Left renal pelvis (tissue), 4 donors: ENCODE measurements around the gene SELENOH. TPM values are rescaled to one million over a fixed set of nuclear protein-coding genes. Genes with fewer than 3 reads are reported as not detected.
"Not testable (repeated sequence)": the region's sequence is repeated elsewhere in the genome, so short reads cannot be mapped to it uniquely, and the experiment has no call there.

Experiments
- DNase-seq, 4 donors: peaks; one replicate each; pipeline ENCODE4 v3.0.0-alpha.2; 2013; ENCODE audit warnings: low read depth in 4 of 4, low spot score in 3 of 4
- polyA plus RNA-seq, 4 donors: library from polyadenylated mRNA; unstranded; fragments of 120-200 nt; gene quantifications; one replicate each; pipeline ENCODE4 v1.2.1, GENCODE V29; 2013; ENCODE audit not compliant: insufficient read length in 4 of 4

Gene SELENOH
- 100 to 1,000 TPM in 2 of 4 donors, 10 to 100 TPM in 2; 88.2 to 142 (median 99.1) TPM for polyA plus RNA-seq

GRCh38 chr11:57741132-57742086 lies at the start of gene SELENOH:
Gene SELENOH (plus strand): TSS chr11:57741491. CDS start chr11:57741596, 105 bp downstream.
- peak; percentile 91 to 95 (median 94) for DNase-seq

- no peak for DNase-seq
Observed at GRCh38 chr11:57698843-57699365, 42.4 kb upstream of the SELENOH start.

GRCh38 chr11:57699813-57700212 lies 41.5 kb upstream of the SELENOH start:
- no peak for DNase-seq

GRCh38 chr11:57700425-57700824 lies 40.9 kb upstream of the SELENOH start:
- DNase-seq, result no peak

GRCh38 chr11:57703341-57703740 lies 38.0 kb upstream of the SELENOH start:
- DNase-seq, result no peak

GRCh38 chr11:57704932-57705331 lies 36.4 kb upstream of the SELENOH start:
- no peak for DNase-seq

- DNase-seq, result not testable (repeated sequence)
Observed at GRCh38 chr11:57705432-57705831, 35.9 kb upstream of the SELENOH start.

- DNase-seq, result no peak
Observed at GRCh38 chr11:57709802-57710367, 31.4 kb upstream of the SELENOH start.

- DNase-seq, result peak; percentile 56 to 73 (median 68)
Observed at GRCh38 chr11:57711414-57712255, 29.7 kb upstream of the SELENOH start, which contains the start of gene MED19. Gene MED19 (minus strand): TSS chr11:57712215. CDS start chr11:57712179, 36 bp downstream.

- DNase-seq, result peak; percentile 93 to 98 (median 97)
Observed at GRCh38 chr11:57712256-57713150, 28.8 kb upstream of the SELENOH start, which contains the start of gene TMX2. Gene TMX2 (plus strand): TSS chr11:57712593. CDS start chr11:57712619, 26 bp downstream.

- no peak for DNase-seq
Observed at GRCh38 chr11:57713835-57714234, 27.5 kb upstream of the SELENOH start.

GRCh38 chr11:57716726-57717125 lies 24.6 kb upstream of the SELENOH start:
- not testable (repeated sequence) for DNase-seq

- DNase-seq, result no peak
Observed at GRCh38 chr11:57727185-57727584, 14.1 kb upstream of the SELENOH start.

- DNase-seq, result no peak
Observed at GRCh38 chr11:57728829-57729228, 12.5 kb upstream of the SELENOH start.

- DNase-seq, result no peak
Observed at GRCh38 chr11:57729479-57729878, 11.8 kb upstream of the SELENOH start.

GRCh38 chr11:57732661-57733060 lies 8.6 kb upstream of the SELENOH start:
- no peak for DNase-seq

- DNase-seq, result no peak
Observed at GRCh38 chr11:57735619-57736298, 5.5 kb upstream of the SELENOH start.

- no peak for DNase-seq
Observed at GRCh38 chr11:57742087-57742452, 779 bp downstream of the SELENOH start.

- DNase-seq, result no peak
Observed at GRCh38 chr11:57744357-57744756, 3.1 kb downstream of the SELENOH start.
